ENCODE results near the gene BBOX1. TPM values are rescaled to one million over a fixed set of nuclear protein-coding genes. Genes with fewer than 3 reads are reported as not detected.

BBOX1 gene
- total and polyA plus RNA-seq, 2 of the 8 experiments (the other 6 are each of a cell fraction or from before 2014, with no cell fraction given): not detected

DNA sequence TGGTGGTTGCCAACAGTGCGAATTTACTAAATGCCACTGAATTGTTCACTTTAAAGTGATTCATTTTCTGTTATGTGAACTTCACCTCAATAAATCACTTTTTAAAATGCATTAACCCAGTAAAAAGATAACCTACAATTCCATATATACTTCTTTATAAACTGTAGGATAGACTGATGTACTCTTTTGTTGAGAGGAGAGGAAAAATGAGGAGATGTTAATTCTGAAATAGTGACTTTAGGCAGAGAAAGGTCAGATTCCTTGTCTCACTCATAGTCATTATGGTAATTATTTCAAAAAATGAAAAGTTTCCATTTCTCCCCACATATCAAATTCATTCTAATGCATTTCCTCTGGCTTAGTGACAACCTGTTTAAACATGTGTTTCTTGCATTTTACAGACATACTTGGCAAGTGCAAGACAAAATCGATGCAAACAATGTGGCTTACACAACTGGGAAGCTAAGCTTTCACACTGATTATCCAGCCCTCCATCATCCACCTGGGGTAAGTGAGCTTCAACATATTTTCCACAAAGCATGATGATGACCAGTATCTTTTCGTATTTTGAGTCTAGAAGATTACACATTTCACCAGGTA lies 74.5 kb downstream of the BBOX1 start:
- POLR2A ChIA-PET (ENCODE audit: partially characterized antibody): no interaction called here
- Histone ChIP-seq H3K9me3 (ENCODE audit: insufficient read depth in 2 of 2, low read depth in 1 of 2, low read length in 1 of 2) (no peaks in the 10 kb centered on the region), H3K36me3 (ENCODE audit: control insufficient read depth in 2 of 4, insufficient read depth in 4 of 4, low read length in 3 of 4) (no peaks in the 10 kb centered on the region), H2BK12ac (ENCODE audit: low read depth, low read length) (no peak overlapping the region), H2BK15ac (ENCODE audit: low read length) (no peak overlapping the region), H3K27me3 (replicated peaks in 1 of 4; ENCODE audit: control insufficient read depth in 3 of 4, extremely low read depth in 1 of 4, insufficient read depth in 3 of 4, low read length in 3 of 4) (no peaks in the 10 kb centered on the region), H3K23ac (ENCODE audit: insufficient read length) (no peak overlapping the region), H3K27ac (ENCODE audit: low read depth, low read length) (no peak overlapping the region), H2BK20ac (ENCODE audit: low read length) (no peak overlapping the region), H3K4me2 (ENCODE audit: insufficient read depth in 1 of 2, low read depth in 2 of 2, low read length in 2 of 2) (no peak overlapping the region), H4K8ac (ENCODE audit: extremely low read depth, insufficient read depth, low read length) (no peak overlapping the region), H3K18ac (ENCODE audit: extremely low read depth, low read length) (no peak overlapping the region), H3K4me3 (ENCODE audit: extremely low read depth in 1 of 4, insufficient read depth in 2 of 4, low read depth in 3 of 4, low read length in 4 of 4) (no peak overlapping the region), H4K20me1 (replicated peaks in 1 of 2; ENCODE audit: control insufficient read depth in 1 of 2, insufficient read depth in 2 of 2, low read length in 2 of 2) (no peaks in the 10 kb centered on the region), H2BK120ac (replicated peaks; ENCODE audit: low read depth, low read length) (no peak overlapping the region), H3K14ac (ENCODE audit: insufficient read length) (no peak overlapping the region), H4K91ac (replicated peaks; ENCODE audit: insufficient read length, low read length) (no peak overlapping the region), H2AK5ac (ENCODE audit: low read depth, low read length) (no peak overlapping the region), H3K79me2 (ENCODE audit: control insufficient read depth in 1 of 2, insufficient read depth in 2 of 2, low read length in 2 of 2) (no peaks in the 10 kb centered on the region), H4K5ac (ENCODE audit: insufficient read length, low read depth, low read length) (no peak overlapping the region), H3K4ac (replicated peaks; ENCODE audit: insufficient read length, low read depth, low read length) (no peak overlapping the region), H3K56ac (replicated peaks; ENCODE audit: insufficient read length, low read depth, low read length) (no peak overlapping the region), H3K23me2 (ENCODE audit: low read depth, low read length) (no peaks in the 10 kb centered on the region; the same call in 1 of the 2 replicates), H3K9ac (replicated peaks in 1 of 4; ENCODE audit: extremely low read depth in 1 of 4, low read depth in 3 of 4, low read length in 3 of 4) (no peak overlapping the region), H3K79me1 (ENCODE audit: low read depth, low read length) (no peaks in the 10 kb centered on the region), H2AFZ (ENCODE audit: low read length) (no peak overlapping the region), H2BK5ac (ENCODE audit: low read depth, low read length) (no peak overlapping the region), H3K4me1 (replicated peaks in 1 of 4; ENCODE audit: control insufficient read depth in 3 of 4, insufficient read depth in 4 of 4, low read length in 3 of 4) (no peaks in the 10 kb centered on the region)
- no peak for DNase-seq (ENCODE audit: low read depth in 1 of 2, low spot score in 2 of 2)
- FAIRE-seq: no peak
- 92% methylated on average over 3 of the region's 3 CpGs; no CpG with 5 or more reads in 1 of the 2 experiments for WGBS, 2 experiments (ENCODE audit: extremely low coverage in 1 of 2, insufficient coverage in 1 of 2, insufficient read length in 1 of 2, insufficient replicate concordance in 2 of 2, low coverage in 1 of 2, low lambda C conversion rate in 2 of 2, missing lambda C conversion rate in 1 of 2)
- CTCF ChIA-PET (ENCODE audit: partially characterized antibody): interaction anchor here (0.5 kb wide), 2 partner anchors 67 to 654 kb away, joined by 3 to 5 read pairs; no protein-coding TSS in a partner anchor
- TF ChIP-seq BCL11A (IDR thresholded peaks at IDR 0.05; ENCODE audit: low read depth in 2 of 2, low read length in 2 of 2) (no peak), SP2 (IDR thresholded peaks at IDR 0.05; ENCODE audit: low read length) (no peak), CHD2 (IDR thresholded peaks at IDR 0.05; ENCODE audit: low read length) (no peak), SUZ12 (IDR thresholded peaks at IDR 0.05; ENCODE audit: low read length) (no peak), HDAC6 (IDR thresholded peaks at IDR 0.05; ENCODE audit: low read depth, low read length) (no peak), KDM4A (IDR thresholded peaks at IDR 0.05; ENCODE audit: low read depth, low read length, severe bottlenecking) (no peak), ASH2L (IDR thresholded peaks at IDR 0.05; ENCODE audit: low read length) (no peak), POLR2A (IDR thresholded peaks at IDR 0.05; ENCODE audit: control extremely low read depth in 1 of 2, low read depth in 2 of 2, low read length in 2 of 2) (no peak), MAFK (IDR thresholded peaks at IDR 0.05; ENCODE audit: low read depth, low read length) (no peak), RBBP5 (IDR thresholded peaks at IDR 0.05; ENCODE audit: borderline replicate concordance, low read depth, low read length) (no peak), EZH2 (IDR thresholded peaks at IDR 0.05; ENCODE audit: low read depth, low read length, severe bottlenecking) (no peak), EGR1 (IDR thresholded peaks at IDR 0.05; ENCODE audit: borderline replicate concordance, low read depth, low read length) (no peak), GTF2F1 (IDR thresholded peaks at IDR 0.05; ENCODE audit: borderline replicate concordance, low read depth, low read length) (no peak), RXRA (IDR thresholded peaks at IDR 0.05; ENCODE audit: insufficient read depth, low read depth, low read length) (no peak), RFX5 (IDR thresholded peaks at IDR 0.05; ENCODE audit: borderline replicate concordance, low read depth, low read length) (no peak)

All from H1 (cell line).